Stimulated activated CD4-positive, alpha-beta T cell treated with anti-CD3 and anti-CD28 coated beads, Interleukin-2, amount 100 ng/mL, for 48 hours (primary cell): ENCODE data around the gene PPM1F.

Experiments used
- DNase-seq, 2 donors: peaks; one replicate each; pipeline ENCODE4 v3.0.0-alpha.2; 2020

PPM1F gene

GRCh38 chr22:21952586-21953571 is at the start of gene PPM1F:
PPM1F (minus strand) TSS chr22:21952848; CDS start chr22:21946048, 6,800 bp downstream.
- peak; percentile 91 to 97 for DNase-seq

- no peak for DNase-seq
Observed at GRCh38 chr22:22001664-22002525, 49.2 kb upstream of the PPM1F start.

GRCh38 chr22:21998595-21999247 is 46.1 kb upstream of the PPM1F start:
- no peak for DNase-seq

GRCh38 chr22:21996175-21996720 is 43.6 kb upstream of the PPM1F start:
- DNase-seq, result no peak

- no peak for DNase-seq
Observed at GRCh38 chr22:21995660-21996059, 43.0 kb upstream of the PPM1F start.

GRCh38 chr22:21994881-21995444 is 42.3 kb upstream of the PPM1F start:
- no peak for DNase-seq

GRCh38 chr22:21992593-21993237 is 40.1 kb upstream of the PPM1F start:
- DNase-seq, result no peak

- DNase-seq, result no peak
Observed at GRCh38 chr22:21991774-21992173, 39.1 kb upstream of the PPM1F start.

GRCh38 chr22:21991304-21991596 is 38.6 kb upstream of the PPM1F start:
- no peak for DNase-seq

GRCh38 chr22:21990445-21991303 is 38.0 kb upstream of the PPM1F start:
- no peak for DNase-seq

- DNase-seq, result no peak
Observed at GRCh38 chr22:21989049-21989448, 36.4 kb upstream of the PPM1F start.

GRCh38 chr22:21985214-21985613 is 32.6 kb upstream of the PPM1F start:
- no peak for DNase-seq

GRCh38 chr22:21984793-21985192 is 32.1 kb upstream of the PPM1F start:
- DNase-seq, result no peak

GRCh38 chr22:21982338-21982965 is 29.8 kb upstream of the PPM1F start, which contains the start of gene TOP3B:
TOP3B (minus strand) TSS chr22:21982787; CDS start chr22:21975709, 7,078 bp downstream.
- peak; percentile 87 to 88 for DNase-seq

GRCh38 chr22:21981874-21982273 is 29.2 kb upstream of the PPM1F start:
- DNase-seq, result no peak

GRCh38 chr22:21980547-21980946 is 27.9 kb upstream of the PPM1F start:
- DNase-seq, result no peak

GRCh38 chr22:21978564-21979386 is 26.1 kb upstream of the PPM1F start:
- DNase-seq, result no peak

- no peak for DNase-seq
Observed at GRCh38 chr22:21977814-21978213, 25.2 kb upstream of the PPM1F start.

- no peak for DNase-seq
Observed at GRCh38 chr22:21975854-21976345, 23.3 kb upstream of the PPM1F start.
